Caco-2 (cell line): Measurements from ENCODE around the gene CALHM3. TPM values are rescaled to one million over a fixed set of nuclear protein-coding genes. Genes with fewer than 3 reads are reported as not detected.

Experiments used
- BruUV-seq: library from RNA; stranded (reverse); fragments of 400-500 nt; replicated peaks from 2 replicates; lab custom pipeline; 2021; lab: Mats Ljungman, UMichigan
- CTCF ChIA-PET: fragments of 300-600 bp; sonication (Branson Sonifier 250); formaldehyde crosslinking; loops from one replicate; lab custom pipeline; 2022; ENCODE audit warnings: antibody characterized with exemption; lab: Charles Lee
- POLR2A ChIA-PET: fragments of 300-600 bp; sonication (Branson Sonifier 250); formaldehyde crosslinking; loops from one replicate; lab custom pipeline; 2022; ENCODE audit warnings: antibody characterized with exemption; lab: Charles Lee
- DNase-seq, 2 experiments: peaks; one replicate each; pipeline versions ENCODE4 v3.0.0 to v3.0.0-alpha.2; 2020 to 2022
- H3K27me3 ChIP-seq: replicated peaks from 2 replicates; pipeline ENCODE4 v1.6.0; 2011; ENCODE audit warnings: low read length; ENCODE audit not compliant: control insufficient read depth, insufficient read depth
- H3K36me3 ChIP-seq: 2 replicates; pipeline ENCODE4 v1.5.1; 2011; ENCODE audit warnings: low read length; ENCODE audit not compliant: control insufficient read depth, insufficient read depth
- H3K4me1 ChIP-seq: fragments of 250-450 bp; sonication (Bioruptor Pico); 2 replicates; pipeline ENCODE4 v1.5.1; 2020; ENCODE audit warnings: mild to moderate bottlenecking
- H3K4me3 ChIP-seq: 2 replicates; pipeline ENCODE4 v1.5.1; 2011; ENCODE audit warnings: low read depth, mild to moderate bottlenecking, control low read depth, low read length
- H3K9me3 ChIP-seq: fragments of 250-450 bp; sonication (Bioruptor Pico); 2 replicates; pipeline ENCODE4 v1.5.1; 2020; ENCODE audit warnings: mild to moderate bottlenecking, moderate library complexity
- H3K27ac Mint-ChIP-seq: one replicate; pipeline ENCODE4 v1.8.0; 2022; ENCODE audit warnings: mixed read lengths; ENCODE audit not compliant: unreplicated experiment
- H3K27me3 Mint-ChIP-seq: one replicate; pipeline ENCODE4 v1.8.0; 2022; ENCODE audit warnings: mixed read lengths; ENCODE audit not compliant: insufficient read depth, unreplicated experiment
- H3K36me3 Mint-ChIP-seq: one replicate; pipeline ENCODE4 v1.8.0; 2022; ENCODE audit warnings: mild to moderate bottlenecking, mixed read lengths; ENCODE audit not compliant: insufficient read depth, unreplicated experiment
- H3K4me1 Mint-ChIP-seq: one replicate; pipeline ENCODE4 v1.8.0; 2022; ENCODE audit warnings: low read depth, mixed read lengths; ENCODE audit not compliant: unreplicated experiment
- H3K4me3 Mint-ChIP-seq: one replicate; pipeline ENCODE4 v1.8.0; 2022; ENCODE audit warnings: mild to moderate bottlenecking, moderate library complexity, mixed read lengths; ENCODE audit not compliant: unreplicated experiment
- H3K9me3 Mint-ChIP-seq: one replicate; pipeline ENCODE4 v1.8.0; 2022; ENCODE audit warnings: mixed read lengths; ENCODE audit not compliant: unreplicated experiment
- CTCF ChIP-seq, 2 experiments: fragments of 200-600 bp in 1 of 2; IDR thresholded peaks; 1 replicate in 1 of 2; 2 replicates in 1 of 2; pipeline versions ENCODE4 v1.5.1 to v1.8.0; 2011 to 2022; ENCODE audit warnings: antibody characterized with exemption in 1 of 2, control low read depth in 1 of 2, inconsistent platforms in 1 of 2, low read depth in 1 of 2, low read length in 1 of 2, mild to moderate bottlenecking in 1 of 2, moderate library complexity in 1 of 2; ENCODE audit not compliant: insufficient read depth in 1 of 2, severe bottlenecking in 1 of 2, unreplicated experiment in 1 of 2
- intact Hi-C: fragments of 100-400 bp; cut with micrococcal nuclease; formaldehyde crosslinking; loops from one replicate; pipeline ENCODE4 v1.10.0; 2022; ENCODE audit not compliant: unreplicated experiment
- total RNA-seq: library from RNA; stranded (reverse); gene quantifications from 2 replicates; pipeline ENCODE4 v1.2.3, GENCODE V29; 2022

CALHM3 gene
- total RNA-seq, 1 experiment from 2014 or later = 0.18 TPM

- no peak overlapping the region for H3K4me3 Mint-ChIP-seq
- DNase-seq = no peak
Measured at GRCh38 chr10:103457896-103458583, 21.0 kb downstream of the CALHM3 start.

GRCh38 chr10:103457176-103457712 lies 21.8 kb downstream of the CALHM3 start:
- no peaks in the 10 kb centered on the region for H3K27me3 ChIP-seq
- CTCF ChIA-PET = no interaction called here

More at GRCh38 chr10:103457896-103458583, 21.0 kb downstream of the CALHM3 start:
- H3K36me3 ChIP-seq = no peaks in the 10 kb centered on the region
- CTCF ChIA-PET = interaction anchor here (0.6 kb wide), 1 partner anchor 18 kb away, joined by 5 read pairs; no protein-coding TSS in a partner anchor
- H3K4me3 ChIP-seq = no peak overlapping the region
- Mint-ChIP-seq H3K4me1 (no peaks in the 10 kb centered on the region), H3K36me3 (no peaks in the 10 kb centered on the region), H3K27me3 (no peaks in the 10 kb centered on the region), H3K27ac (no peak overlapping the region), H3K9me3 (no peaks in the 10 kb centered on the region)
- no peaks in the 10 kb centered on the region for H3K4me1 ChIP-seq
- TF ChIP-seq CTCF (IDR thresholded peaks at IDR 0.05; ENCODE audit: insufficient read depth in 1 of 2, low read depth in 1 of 2, low read length in 1 of 2, severe bottlenecking in 1 of 2, unreplicated experiment in 1 of 2) = no peak
- BruUV-seq = no TSS peak
- no peaks in the 10 kb centered on the region for H3K9me3 ChIP-seq
- H3K27me3 ChIP-seq = no peaks in the 10 kb centered on the region
- POLR2A ChIA-PET = interaction anchor here (0.6 kb wide), 1 partner anchor 62 kb away, joined by 4 read pairs; the partner anchor contains the start of gene ATP5MK
- intact Hi-C loops = no loop called here

More at GRCh38 chr10:103457176-103457712, 21.8 kb downstream of the CALHM3 start:
- BruUV-seq = no TSS peak
- POLR2A ChIA-PET = no interaction called here
- no peak for DNase-seq
- no peak overlapping the region for H3K4me3 ChIP-seq
- H3K36me3 ChIP-seq = no peaks in the 10 kb centered on the region
- no peaks in the 10 kb centered on the region for H3K4me1 Mint-ChIP-seq
- no peaks in the 10 kb centered on the region for H3K27me3 Mint-ChIP-seq
- no peak overlapping the region for H3K4me3 Mint-ChIP-seq
- intact Hi-C loops = no loop called here
- H3K9me3 ChIP-seq = no peaks in the 10 kb centered on the region
- H3K4me1 ChIP-seq = no peaks in the 10 kb centered on the region
- no peaks in the 10 kb centered on the region for H3K9me3 Mint-ChIP-seq
- H3K27ac Mint-ChIP-seq = no peak overlapping the region
- H3K36me3 Mint-ChIP-seq = peaks cover 1% of the 10 kb centered on the region
- TF ChIP-seq CTCF (IDR thresholded peaks at IDR 0.05; ENCODE audit: insufficient read depth in 1 of 2, low read depth in 1 of 2, low read length in 1 of 2, severe bottlenecking in 1 of 2, unreplicated experiment in 1 of 2) = no peak
